HT1080 (cell line): ENCODE measurements around the gene IKZF2. TPM values are rescaled to one million over a fixed set of nuclear protein-coding genes. Genes with fewer than 3 reads are reported as not detected.
"Not testable (repeated sequence)": the region's sequence is repeated elsewhere in the genome, so short reads cannot be mapped to it uniquely, and the experiment has no call there.

ENCODE experiments used
- DNase-seq: peaks from one replicate; pipeline ENCODE4 v3.0.0-alpha.2; 2015; ENCODE audit warnings: low read depth
- total RNA-seq: library from RNA; depleted of rRNA; stranded (reverse); fragments of >200 nt; shearing (Covaris generic); gene quantifications from 2 replicates; pipeline ENCODE4 v1.2.3, GENCODE V29; 2014

Gene IKZF2
- total RNA-seq, 1 experiment from 2014 or later: 1.6 TPM

DNA sequence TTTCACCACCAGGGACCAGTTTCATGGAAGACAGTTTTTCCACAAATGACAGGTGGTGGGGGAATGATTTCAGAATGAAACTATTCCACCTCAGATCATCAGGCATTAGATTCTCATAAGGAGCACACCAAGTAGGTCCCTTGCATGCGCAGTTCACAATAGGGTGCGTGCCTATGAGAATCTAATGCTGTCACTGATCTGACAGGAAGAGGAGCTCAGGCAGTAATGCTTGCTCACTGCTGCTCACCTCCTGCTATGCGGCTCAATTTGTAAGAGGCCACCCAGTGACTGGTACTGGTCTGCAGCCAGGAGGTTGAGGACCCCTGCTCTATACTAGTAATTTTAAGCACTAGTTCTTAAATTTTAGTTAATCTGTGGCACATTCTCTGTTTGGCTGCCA is 107.8 kb downstream of the IKZF2 start:
- DNase-seq: no peak

DNA sequence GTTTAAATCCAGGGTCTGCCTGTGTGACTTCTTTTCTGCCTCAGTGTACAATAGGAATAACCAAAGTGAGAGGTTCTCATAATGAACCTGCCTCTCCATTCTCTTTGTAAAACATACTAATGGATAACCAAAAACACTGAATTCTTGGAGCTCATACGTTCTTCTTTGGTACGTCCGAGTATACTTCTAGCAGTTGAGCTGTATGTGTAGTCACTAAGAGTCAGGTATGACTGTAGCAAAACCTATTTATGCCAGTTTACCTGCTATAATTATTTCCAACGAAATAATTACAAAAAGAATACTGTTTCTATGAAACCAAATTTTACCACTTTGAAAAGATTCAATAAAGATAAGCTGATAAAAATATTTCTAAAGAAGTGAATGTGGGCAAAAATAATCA is 109.2 kb downstream of the IKZF2 start:
- DNase-seq: no peak

DNA sequence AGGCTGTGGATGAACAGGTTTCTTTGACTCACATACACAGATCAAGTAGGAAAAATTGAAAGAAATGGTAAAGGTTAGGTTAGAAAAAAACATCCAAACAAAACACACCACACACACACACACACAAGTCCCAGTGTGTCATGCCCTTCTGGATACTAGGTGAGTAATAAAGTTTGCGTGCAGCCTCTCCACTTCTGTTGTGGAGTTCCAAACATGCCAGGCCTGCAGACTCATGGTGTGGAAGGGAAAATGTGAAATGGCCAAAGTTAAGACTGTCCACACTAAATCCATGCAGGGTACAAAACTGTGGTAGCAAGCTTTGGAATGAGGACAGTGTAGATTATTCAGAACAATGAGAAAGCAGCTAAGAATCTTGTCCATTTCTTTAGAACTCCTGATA is 114.6 kb downstream of the IKZF2 start:
- peak; percentile 3 for DNase-seq

DNA sequence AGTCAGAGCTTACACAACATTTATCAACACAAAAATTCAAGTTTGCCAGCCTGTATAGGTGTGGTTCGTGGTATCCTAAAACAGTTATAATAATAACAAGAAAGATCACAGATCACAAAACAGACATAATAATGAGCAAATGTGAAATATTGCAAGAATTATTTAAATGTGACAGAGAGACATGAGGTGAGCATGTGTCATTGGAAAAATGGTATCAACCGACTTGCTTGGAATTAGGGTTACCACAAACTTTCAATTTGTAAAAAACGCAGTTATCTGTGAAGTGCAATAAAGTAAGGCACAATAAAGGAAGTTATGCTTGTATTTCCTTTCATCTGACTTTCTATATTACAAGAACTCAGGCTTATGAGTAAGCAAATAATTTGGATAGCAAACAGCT is 116.8 kb downstream of the IKZF2 start:
- DNase-seq: no peak

DNA sequence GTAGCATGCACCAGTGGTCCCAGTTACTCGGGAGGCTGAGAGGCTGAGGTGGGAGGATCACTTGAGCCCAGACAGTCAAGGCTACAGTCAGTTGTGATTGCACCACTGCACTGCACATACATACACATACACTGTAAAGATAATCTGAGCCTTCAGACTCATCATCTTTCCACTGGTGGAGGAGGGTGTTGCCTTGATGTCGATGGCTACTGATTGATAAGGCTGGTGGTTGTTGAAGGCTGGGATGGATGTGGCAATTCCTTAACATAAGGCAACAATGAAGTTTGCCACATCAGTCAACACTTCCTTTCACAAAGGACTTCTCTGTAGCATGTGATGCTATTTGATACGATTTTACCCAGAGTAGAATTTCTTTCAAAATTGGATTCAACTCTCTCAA is 118.8 kb downstream of the IKZF2 start:
- DNase-seq: no peak

DNA sequence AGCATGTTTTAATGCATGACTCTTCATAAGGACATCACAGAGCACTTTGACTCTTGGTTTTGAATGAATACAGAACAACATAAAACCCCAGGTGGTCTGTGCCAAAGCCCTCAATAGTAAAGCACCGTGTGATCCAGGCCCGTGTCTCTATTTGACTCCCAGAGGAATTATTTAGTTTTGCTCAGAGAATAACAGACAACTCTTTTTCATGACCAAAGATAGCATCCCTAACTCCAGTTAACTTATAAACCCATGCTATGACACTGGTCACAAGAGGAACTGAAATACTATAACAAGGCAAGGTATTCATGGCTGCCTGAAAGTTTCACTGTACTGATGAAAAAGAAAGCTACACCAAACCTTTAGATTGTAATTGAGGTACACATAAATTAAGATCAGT is 128.4 kb downstream of the IKZF2 start:
- DNase-seq: no peak

DNA sequence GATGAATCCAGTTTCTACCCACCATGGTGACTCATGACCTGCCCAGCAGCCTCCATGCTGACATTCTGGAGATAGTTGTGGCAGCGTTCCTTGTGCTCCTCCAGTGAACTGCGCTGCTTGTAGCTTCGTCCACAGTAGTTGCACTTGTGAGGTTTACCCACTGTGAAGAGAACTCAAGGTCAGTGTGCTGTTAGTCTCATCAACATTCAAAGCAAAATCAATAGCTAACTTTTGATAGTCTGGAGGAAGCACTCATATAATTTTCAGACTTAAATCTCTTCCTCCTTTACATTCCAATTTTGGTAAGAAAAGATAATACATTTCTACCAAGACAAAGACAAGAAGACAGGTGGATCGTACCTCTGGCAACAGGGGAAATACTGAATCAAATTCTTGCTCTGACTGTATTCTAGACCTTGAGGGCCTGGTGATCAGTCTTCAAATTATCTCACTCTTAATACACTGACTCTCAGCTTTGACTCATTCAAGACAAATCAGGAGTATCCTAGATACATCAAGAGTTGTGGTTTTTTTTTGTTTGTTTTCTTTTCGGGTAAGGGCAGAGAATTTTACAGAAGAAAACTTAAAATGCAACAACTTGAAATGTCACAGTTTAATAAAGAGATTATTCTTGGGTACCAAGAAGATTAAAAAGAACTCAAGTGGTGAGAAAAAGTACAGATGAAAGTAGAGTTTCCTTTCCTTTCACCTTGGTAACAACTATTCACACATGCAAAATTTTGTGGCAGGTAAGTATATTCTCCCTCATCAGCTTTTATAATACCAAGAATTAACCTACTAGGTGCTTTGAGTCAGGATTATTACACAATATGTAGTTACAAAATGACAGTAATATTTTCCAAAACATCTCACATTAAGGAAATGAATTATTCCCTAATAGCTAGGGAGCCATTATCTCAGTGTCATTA is 129.2 kb downstream of the IKZF2 start:
- DNase-seq: peak; percentile 62

DNA sequence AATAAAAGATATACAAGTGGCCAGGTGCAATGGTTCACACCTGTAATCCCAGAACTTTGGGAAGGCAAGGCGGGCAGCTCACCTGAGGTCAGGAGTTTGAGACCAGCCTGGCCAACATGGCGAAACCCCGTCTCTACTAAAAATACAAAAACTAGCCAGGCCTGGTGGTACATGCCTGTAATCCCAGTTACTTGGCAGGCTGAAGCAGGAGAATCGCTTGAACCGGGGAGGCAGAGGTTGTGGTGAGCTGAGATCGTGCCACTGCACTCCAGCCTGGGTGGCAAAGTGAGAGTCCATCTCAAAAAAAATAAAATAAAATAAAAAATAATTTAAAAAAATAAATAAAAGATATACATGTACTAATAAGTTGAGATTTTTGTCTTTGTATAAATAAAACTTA is 130.5 kb downstream of the IKZF2 start:
- not testable (repeated sequence) for DNase-seq

DNA sequence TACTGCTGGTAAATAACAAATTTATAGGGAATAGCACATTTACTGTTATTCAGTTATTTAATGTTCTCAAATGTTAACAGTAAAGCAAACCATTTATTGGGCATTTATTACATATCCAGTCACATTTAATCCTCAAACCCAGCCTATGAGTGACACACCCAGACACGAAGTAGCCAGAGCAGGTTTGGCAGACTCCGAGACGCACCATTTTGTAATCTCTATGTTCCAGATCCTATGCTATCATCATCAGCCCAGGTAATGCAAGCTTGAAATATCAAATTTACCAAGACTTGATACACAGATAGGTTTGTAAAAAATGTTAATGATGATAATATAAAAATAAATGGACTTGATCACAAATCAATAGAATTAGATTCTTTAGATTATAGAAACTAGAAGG is 131.1 kb downstream of the IKZF2 start:
- DNase-seq: no peak

DNA sequence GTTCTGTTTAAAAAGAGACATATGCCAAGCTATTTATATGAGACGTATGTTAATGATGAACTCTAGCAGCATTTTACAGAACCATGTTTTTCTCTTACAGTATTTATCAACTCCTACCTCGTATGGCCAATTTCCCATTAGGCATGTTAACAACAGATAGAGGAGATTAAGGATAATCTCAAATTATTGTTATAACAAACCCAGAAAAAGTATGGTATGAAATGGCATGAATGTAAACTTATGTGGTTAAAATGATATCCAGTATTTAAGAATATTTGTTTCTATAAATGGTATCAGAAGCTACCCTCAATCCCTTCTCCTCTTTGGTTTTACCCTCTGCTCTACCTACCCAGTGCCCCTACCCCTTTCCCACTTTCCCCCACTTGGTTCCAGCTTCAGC is 132.0 kb downstream of the IKZF2 start:
- no peak for DNase-seq

DNA sequence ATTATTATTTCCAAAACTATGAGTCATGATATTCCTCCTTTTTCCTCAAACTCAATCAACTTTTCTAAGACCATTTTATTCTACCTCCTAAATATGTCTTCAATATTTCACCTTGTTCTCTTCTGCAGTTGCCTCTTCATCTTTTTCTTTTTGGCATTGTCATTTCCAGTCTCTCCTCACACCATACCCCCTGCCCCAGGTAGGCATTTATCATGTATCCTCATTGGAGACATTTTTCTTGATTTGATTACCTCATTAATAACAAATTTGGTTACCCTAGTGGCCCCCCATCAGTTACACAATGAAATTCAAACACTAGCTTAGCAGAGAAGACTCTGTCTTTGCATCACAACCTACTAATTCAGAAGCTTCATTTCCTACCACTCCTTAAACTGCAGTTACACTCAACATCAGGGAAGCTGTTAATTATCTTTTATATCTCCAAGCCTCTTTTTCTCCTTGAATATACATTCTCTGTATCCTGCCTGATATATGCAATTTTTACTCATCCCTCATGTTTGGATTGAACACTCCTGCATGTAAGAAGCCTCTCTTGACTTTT is 133.0 kb downstream of the IKZF2 start:
- DNase-seq: no peak

DNA sequence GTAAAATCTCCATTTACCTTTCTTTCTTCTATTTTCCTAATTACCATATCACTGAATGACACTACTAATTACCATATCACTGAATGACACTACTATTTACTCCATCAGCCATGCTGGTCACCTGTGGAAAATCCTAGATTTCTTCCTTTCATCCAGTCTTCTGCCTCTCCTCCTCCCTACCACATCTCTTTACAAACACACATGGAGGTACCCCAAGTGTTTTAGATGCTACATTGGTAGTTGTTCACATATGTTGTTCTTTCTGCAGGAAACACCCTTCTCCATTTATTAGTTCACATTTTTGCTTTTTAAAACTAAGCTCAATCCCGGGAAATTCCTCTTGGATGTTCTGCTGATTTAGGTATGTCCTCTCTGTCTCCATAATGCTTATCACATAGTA is 134.0 kb downstream of the IKZF2 start:
- DNase-seq: no peak

DNA sequence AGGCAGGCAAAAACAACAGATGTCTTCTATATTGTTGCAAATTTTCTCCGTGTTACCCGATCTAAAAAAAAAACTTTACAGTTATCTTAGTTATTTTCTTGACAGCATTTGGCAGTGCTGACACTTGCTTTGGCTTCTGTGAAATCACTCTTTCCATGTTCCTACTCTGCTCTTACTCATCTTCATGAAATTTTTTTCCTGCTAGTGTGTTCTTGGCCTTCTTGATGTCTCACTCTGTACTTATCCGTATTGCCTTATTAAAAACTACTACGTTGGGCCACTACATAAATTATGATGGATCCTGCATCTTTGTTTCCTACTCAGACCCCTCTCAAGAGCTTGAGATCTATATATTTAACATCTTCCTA is 134.4 kb downstream of the IKZF2 start:
- no peak for DNase-seq

DNA sequence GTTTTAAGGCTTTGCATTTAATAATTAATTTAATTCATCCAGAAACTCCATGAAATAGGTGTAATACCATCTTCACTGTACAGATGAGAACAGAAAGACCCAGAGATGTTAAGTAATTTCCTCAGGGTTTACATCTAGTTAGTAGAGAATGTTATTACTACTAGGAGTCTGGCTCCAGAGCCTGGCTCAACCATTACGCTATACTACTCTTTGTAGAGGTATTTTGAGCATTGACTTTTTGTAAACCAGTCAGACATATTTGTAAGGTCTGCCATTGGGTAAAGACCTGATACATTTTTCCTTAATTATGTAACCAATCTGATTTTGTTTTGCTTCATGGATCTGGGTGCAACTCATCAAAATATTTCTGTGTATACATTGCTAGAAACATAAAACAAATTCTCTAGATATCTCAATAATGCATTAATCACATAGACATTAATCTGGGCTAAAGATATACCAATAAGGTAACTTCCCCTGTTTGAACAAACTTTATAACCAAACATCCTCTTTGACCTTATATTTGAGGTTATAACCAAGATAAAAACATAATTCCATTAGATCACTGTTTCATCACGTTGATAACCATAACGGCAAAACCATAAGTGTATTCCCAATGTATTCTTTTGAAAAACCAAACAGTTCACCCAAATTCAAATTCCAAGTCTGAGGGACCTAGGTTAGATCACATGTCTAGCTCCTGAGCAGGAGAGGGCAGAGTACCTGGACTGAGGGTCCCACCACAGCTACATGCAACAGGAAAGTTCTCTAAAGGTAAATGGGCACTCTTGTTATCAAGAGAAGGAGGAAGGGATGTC is 135.0 kb downstream of the IKZF2 start:
- no peak for DNase-seq

DNA sequence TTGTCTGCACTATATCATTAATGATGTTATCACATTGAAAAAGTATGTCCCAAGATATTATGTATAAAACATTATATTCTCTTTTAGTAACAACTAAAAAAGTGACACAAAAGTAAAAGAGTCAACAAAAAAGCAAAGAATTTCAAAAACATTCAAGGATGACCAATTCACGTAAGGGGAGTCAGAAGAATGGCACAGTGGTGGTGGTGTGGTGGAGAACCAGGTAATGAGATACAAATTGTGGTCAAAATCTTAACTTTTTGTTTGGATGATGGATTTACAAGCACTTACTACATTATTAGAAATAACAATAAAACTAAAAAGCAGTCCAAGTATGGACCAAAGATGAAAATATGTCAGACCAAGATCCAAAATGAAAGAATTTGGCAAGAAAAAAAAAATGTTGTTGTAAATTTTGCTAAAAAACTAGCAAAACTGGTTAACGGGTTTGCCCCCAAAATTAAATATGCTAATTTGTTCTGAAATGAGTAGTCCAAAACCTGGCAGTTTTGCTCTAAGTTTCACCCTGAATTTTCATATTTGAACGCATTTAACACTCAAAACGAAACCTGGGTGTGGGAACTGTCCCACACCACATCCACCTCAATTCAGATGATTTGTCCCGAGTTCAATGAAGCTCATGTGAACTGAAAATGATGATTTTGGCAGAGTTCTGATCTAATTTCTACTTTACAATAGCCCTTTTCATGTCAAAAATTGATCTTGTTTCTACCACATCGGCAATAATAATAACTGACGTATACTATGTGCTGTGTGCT is 135.8 kb downstream of the IKZF2 start:
- DNase-seq: no peak

DNA sequence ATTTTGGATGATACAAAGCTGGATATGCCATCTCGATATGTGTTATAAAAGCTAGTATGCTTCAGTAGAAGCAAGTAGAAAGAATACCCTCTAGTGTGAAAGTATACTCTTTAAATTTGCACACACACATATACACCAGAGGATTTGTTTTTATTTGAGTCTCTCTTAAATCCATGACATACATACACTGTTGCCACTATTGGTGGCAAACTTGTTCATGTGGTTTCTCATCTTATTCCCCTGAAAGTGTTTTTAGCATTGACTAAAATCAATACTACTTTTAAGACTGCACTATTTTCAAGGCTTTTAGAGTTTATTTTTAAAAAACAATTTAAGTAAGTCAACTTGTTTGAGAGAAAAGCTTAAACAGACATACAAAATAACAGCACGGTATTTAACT is 137.4 kb downstream of the IKZF2 start:
- no peak for DNase-seq

DNA sequence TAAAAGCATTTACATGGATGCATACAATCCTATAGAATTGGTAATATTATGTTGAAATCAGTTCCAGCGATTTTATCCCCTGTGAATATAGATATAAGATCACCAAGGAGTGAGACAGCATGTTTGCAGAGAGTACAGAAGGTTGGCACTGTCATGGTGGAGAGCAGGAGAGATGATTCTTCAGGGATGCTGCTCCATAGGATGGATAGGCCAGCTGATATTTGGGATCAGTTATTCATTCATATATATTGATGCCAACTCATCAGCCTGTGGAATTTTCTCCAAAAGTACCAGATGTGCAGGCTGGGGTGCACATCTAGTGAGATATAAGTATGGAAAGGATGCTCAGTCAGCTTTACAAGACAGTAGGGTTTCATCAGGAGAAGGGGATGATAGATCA is 139.9 kb downstream of the IKZF2 start:
- no peak for DNase-seq

DNA sequence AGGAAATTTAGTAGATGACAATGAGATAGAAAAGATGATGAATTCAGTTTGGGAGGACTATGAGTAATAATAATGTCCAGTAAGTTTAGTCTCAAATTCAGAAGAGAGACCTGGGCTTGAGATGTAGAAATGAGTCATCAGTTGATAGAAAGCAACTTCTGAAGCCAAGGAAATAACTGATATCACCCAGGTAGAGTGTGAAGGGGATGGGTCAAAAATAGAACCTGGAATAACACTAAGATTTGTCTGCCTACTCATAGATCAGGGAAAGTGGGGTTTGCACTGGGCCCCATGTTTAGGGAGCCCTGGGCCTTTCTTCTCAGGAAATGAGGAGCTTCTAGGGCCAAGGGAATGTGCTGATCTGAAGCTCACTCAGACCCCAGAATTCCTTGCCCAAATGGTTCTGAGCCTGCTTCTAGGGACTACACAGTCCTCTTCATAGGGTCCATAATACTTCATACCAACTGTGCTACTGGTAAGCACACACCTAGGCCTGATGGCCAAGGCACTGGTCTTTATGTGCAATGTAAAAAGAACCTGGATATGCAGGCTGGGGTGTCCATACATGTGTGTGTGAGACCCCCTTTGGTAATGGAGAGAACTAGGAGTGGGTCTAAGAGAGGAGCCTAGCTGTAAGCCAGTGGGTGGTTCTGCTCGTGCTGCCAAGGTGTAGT is 141.2 kb downstream of the IKZF2 start:
- DNase-seq: peak; percentile 3

DNA sequence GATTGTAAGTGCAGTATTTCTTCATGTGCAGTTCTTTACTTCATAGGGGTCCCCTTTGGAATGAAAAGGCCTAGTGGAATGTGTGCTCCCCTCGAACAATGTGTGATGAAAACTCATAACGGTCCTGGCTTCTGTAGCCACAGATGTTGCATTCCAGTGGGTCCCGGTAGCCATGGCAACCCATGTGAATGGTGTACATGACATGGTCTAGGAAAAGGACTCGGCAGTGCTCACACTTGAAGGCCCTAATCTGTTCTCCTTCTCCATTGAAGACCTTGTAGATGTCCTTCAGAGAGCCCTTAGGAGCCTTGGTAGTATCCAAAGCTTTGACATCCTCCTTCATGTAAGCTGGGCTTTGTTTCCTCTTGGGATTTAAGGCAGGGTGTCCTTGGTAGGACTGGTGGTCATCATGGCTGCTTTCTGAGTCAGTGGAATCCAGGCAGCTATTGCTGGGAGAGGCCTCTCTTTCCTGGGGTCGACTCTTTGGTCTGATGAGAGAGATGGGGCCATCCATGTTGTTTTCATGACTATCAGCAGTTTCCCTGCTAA is 144.0 kb downstream of the IKZF2 start:
- no peak for DNase-seq

DNA sequence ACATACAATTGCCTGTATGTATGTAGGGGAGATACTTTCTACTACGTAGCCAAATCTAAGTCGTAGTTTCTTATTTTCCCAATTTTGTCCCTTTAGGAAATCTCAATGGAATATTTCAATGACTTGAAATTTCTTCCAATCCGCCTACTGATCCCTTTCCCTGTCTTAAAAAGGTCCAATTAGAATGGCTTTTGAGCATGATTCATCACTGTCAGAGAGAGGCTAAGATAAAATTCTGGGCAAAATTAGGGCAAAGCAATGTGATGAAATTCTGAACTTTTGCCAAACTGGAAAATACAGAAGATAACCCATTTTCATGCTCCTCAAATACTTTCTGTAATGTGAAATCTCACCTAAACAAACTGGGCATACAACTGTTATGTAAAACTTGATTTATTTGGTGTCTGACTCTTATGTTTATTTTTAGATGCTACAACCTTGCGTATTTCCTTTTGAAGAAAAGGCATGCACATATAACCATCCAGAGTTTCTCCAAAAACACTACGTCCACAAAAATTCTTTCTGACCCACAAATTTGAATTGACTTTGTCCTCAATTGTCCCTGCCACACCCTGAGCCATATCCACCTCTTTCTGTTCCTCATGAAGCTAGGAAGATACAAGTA is 147.1 kb downstream of the IKZF2 start:
- DNase-seq: no peak
